Activated B cell treated with CpG ODN at 0.5 μM for 24 hours (primary cell): ENCODE measurements around the gene SELENOF. TPM values are rescaled to one million over a fixed set of nuclear protein-coding genes. Genes with fewer than 3 reads are reported as not detected.

Source experiments
- ATAC-seq: fragments of 200-7000 bp; cut with Tn5 transposase; one replicate; pipeline ENCODE4 v1.10.0; 2021; ENCODE audit warnings: low read depth, mild to moderate bottlenecking, moderate library complexity
- CTCF ChIA-PET: fragments of 350-600 bp; sonication (Branson Sonifier 250); formaldehyde crosslinking; loops from one replicate; lab custom pipeline; 2021; ENCODE audit warnings: antibody characterized with exemption; lab: Charles Lee
- POLR2A ChIA-PET: fragments of 350-600 bp; sonication (Branson Sonifier 250); formaldehyde crosslinking; loops from one replicate; lab custom pipeline; 2021; ENCODE audit warnings: antibody characterized with exemption; lab: Charles Lee
- DNase-seq: peaks from one replicate; pipeline ENCODE4 v3.0.0; 2022
- H3K27ac Mint-ChIP-seq: one replicate; pipeline ENCODE4 v1.8.0; 2020; ENCODE audit warnings: mixed read lengths
- H3K27me3 Mint-ChIP-seq: one replicate; pipeline ENCODE4 v1.8.0; 2021; ENCODE audit warnings: mixed read lengths
- H3K36me3 Mint-ChIP-seq: one replicate; pipeline ENCODE4 v1.8.0; 2021; ENCODE audit warnings: low read depth, mixed read lengths
- H3K4me1 Mint-ChIP-seq: one replicate; pipeline ENCODE4 v1.8.0; 2021; ENCODE audit warnings: mixed read lengths
- H3K4me3 Mint-ChIP-seq: one replicate; pipeline ENCODE4 v1.8.0; 2020; ENCODE audit warnings: mild to moderate bottlenecking, mixed read lengths
- H3K9me3 Mint-ChIP-seq: one replicate; pipeline ENCODE4 v1.8.0; 2020; ENCODE audit warnings: mixed read lengths
- intact Hi-C: fragments of 100-400 bp; cut with micrococcal nuclease; formaldehyde crosslinking; loops from one replicate; pipeline ENCODE4 v1.15.1; 2024
- total RNA-seq: library from RNA; stranded (reverse); gene quantifications from 2 replicates; pipeline ENCODE4 v1.2.3, GENCODE V29; 2022
- TF ChIP-seq, protein P1 (sequence below): fragments of 200-600 bp; IDR thresholded peaks from one replicate; pipeline ENCODE4 v1.8.0; 2022; ENCODE audit warnings: antibody characterized with exemption, mild to moderate bottlenecking

Gene SELENOF
- total RNA-seq, 1 donor from 2014 or later = 172 TPM

DNA sequence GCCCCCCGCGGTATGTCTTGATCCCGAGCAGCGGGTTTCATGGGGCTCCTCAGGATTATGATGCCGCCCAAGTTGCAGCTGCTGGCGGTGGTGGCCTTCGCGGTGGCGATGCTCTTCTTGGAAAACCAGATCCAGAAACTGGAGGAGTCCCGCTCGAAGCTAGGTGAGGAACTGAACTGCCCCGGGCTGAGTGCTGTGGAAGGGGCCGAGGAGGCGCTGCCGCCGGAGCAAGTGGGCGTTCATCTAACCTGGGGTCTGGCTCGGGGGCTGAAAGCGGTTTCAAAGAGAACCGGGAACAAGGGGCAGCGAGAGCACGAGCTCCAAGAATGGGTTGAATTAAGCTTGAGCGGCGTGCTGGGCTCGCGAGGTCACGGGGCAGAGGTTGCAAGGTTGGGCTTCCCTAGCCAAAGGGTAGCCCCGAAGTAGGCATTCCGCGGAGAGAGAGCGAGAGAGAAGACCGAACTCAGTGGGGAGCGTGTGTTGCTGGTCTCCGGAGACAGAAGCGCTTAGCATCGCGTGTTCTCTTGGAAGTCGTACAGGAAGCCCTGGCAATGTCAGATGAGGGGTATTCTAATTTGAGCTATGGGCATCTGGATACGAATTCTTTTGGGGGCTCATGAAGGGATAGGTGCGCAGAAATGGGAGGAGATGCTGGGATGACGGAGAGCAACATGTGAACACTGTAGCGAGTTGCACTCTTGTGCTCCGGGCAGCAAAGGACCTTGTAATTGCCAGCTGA lies 1.2 kb upstream of the SELENOF start:
- DNase-seq (peak; percentile 48), ATAC-seq (no peak)
- H3K4me3 Mint-ChIP-seq = no peak overlapping the region
- no peaks in the 10 kb centered on the region for H3K27me3 Mint-ChIP-seq
- POLR2A ChIA-PET = interaction anchor here (0.6 to 3.8 kb wide), 10 partner anchors 47 to 1920 kb away, joined by 3 to 49 read pairs (median 7); partner anchors contain the start of genes LMO4, ODF2L, PKN2 and SH3GLB1
- H3K27ac Mint-ChIP-seq = no peak overlapping the region
- intact Hi-C loops = loop anchor here (1.0 to 5.0 kb wide), 13 partner anchors 15 to 1976 kb away; partner anchors contain the start of genes GTF2B, LMO4, ODF2L and PKN2
- peaks cover 23% of the 10 kb centered on the region for H3K36me3 Mint-ChIP-seq
- CTCF ChIA-PET = interaction anchor here (1.1 to 3.1 kb wide), 3 partner anchors 50 to 169 kb away, joined by 4 to 20 read pairs (median 10); no protein-coding TSS in a partner anchor
- TF ChIP-seq, protein P1, sequence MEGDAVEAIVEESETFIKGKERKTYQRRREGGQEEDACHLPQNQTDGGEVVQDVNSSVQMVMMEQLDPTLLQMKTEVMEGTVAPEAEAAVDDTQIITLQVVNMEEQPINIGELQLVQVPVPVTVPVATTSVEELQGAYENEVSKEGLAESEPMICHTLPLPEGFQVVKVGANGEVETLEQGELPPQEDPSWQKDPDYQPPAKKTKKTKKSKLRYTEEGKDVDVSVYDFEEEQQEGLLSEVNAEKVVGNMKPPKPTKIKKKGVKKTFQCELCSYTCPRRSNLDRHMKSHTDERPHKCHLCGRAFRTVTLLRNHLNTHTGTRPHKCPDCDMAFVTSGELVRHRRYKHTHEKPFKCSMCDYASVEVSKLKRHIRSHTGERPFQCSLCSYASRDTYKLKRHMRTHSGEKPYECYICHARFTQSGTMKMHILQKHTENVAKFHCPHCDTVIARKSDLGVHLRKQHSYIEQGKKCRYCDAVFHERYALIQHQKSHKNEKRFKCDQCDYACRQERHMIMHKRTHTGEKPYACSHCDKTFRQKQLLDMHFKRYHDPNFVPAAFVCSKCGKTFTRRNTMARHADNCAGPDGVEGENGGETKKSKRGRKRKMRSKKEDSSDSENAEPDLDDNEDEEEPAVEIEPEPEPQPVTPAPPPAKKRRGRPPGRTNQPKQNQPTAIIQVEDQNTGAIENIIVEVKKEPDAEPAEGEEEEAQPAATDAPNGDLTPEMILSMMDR = no peak
- peaks cover 33% of the 10 kb centered on the region for H3K4me1 Mint-ChIP-seq
- H3K9me3 Mint-ChIP-seq = no peaks in the 10 kb centered on the region

DNA sequence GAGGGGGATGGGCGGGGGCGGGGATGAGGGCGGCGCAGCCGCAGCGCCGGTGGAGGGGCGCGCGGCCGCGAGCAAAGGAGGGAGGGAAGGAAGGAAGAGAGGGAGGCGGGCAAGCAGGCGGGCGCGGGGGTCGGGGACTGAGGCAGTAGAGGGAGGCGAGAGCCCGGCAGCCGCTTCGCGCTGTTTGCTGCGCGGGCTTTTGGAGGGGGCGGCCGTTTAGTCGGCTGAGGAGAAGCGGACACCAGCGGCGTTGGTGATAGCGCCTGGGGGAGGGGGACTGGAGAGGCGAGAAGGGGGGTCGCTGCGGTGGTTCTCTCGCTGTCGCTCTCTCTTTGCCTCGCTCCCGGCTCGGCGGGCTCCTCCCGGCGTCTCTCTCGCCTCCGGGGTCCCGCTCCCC lies 673 bp upstream of the SELENOF start, which contains the start of gene HS2ST1:
Gene HS2ST1, plus strand, starts transcription at position 35 of the 397 bp plus-strand sequence.
- TF ChIP-seq, protein P1 = no peak
- no peaks in the 10 kb centered on the region for H3K27me3 Mint-ChIP-seq
- CTCF ChIA-PET = interaction anchor here (1.0 to 3.1 kb wide), 3 partner anchors 50 to 169 kb away, joined by 4 to 20 read pairs (median 10); no protein-coding TSS in a partner anchor
- H3K9me3 Mint-ChIP-seq = no peaks in the 10 kb centered on the region
- peaks cover 29% of the 10 kb centered on the region for H3K36me3 Mint-ChIP-seq
- DNase-seq (no peak), ATAC-seq (no peak)
- no peak within 1 kb of the TSS for H3K4me3 Mint-ChIP-seq
- POLR2A ChIA-PET = interaction anchor here (0.6 to 3.8 kb wide), 33 partner anchors 10 to 1769 kb away, joined by 3 to 49 read pairs (median 6); partner anchors contain the start of genes LMO4, ODF2L, PKN2 and SH3GLB1
- peaks cover 39% of the 10 kb centered on the region for H3K4me1 Mint-ChIP-seq
- intact Hi-C loops = loop anchor here (1.0 to 2.0 kb wide), 11 partner anchors 48 to 1976 kb away; partner anchors contain the start of genes GTF2B, LMO4, ODF2L and PKN2
- no peak within 1 kb of the TSS for H3K27ac Mint-ChIP-seq

DNA sequence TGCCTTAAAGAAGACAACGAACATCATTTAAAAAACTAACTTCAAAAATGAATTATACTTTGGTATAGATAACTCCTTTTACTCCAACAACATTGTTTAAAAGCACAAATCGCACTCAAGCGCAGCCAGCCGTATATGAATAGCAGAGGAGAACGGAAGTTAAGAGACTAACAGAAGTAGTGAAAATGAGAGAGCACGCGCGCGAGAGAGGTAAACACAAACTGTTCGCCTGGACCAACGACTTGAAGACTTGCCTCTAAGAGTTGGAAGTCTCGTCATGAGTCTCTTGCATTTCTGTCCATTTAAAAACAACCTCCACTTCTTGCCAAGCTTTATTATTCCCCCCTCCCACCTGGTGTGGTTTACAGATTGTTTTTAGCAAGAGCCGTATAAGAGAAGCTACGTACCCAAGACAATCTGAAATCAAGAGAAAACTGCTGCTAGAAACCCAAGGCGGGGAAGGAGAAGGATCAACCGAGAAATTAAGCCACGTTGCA lies 479 bp downstream of the SELENOF start:
- Mint-ChIP-seq H3K9me3 (no peaks in the 10 kb centered on the region), H3K27ac (no peak overlapping the region), H3K36me3 (peaks cover 37% of the 10 kb centered on the region), H3K4me3 (no peak overlapping the region), H3K4me1 (peaks cover 50% of the 10 kb centered on the region), H3K27me3 (no peaks in the 10 kb centered on the region)
- ATAC-seq (no peak), DNase-seq (no peak)
- intact Hi-C loops = loop anchor here (2.0 kb wide), 1 partner anchor 21 kb away; no protein-coding TSS in a partner anchor
- ChIA-PET POLR2A (interaction anchor here (0.7 to 3.8 kb wide), 22 partner anchors 9 to 1770 kb away, joined by 3 to 49 read pairs (median 6); partner anchors contain the start of genes LMO4, ODF2L, PKN2 and SH3GLB1), CTCF (interaction anchor here (1.1 to 3.1 kb wide), 2 partner anchors 52 to 170 kb away, joined by 4 to 20 read pairs; no protein-coding TSS in a partner anchor)
- TF ChIP-seq, protein P1 = no peak

DNA sequence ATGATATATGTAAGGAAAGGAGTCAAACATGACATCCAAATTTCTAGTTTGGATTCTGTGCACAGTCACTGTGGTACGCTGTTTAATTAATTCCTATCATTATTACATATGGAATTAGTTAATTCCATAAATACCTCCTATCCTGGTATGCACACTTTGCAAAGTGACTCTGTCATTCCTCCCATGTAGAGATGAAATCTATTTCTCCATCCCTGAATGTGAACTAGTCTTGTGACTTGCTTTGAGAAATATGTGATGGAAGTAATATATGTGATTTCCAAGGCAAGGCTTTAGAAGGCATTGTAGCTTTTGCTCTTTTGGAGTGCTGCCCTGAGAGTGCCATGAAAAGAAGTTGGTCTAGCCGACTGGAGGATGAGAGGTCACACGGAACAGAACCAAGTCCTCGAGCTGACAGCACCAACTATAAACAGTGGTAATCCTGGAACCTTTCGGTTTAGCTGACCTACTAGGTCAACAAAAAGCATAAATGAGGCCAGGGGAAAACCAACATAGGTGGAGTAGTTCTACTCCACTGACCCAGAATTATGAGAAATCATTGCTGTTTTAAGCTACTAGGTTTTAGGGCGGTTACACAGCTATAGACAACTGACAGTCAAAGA lies 1.5 kb downstream of the SELENOF start:
- Mint-ChIP-seq H3K9me3 (no peaks in the 10 kb centered on the region), H3K36me3 (peaks cover 46% of the 10 kb centered on the region), H3K27me3 (no peaks in the 10 kb centered on the region), H3K4me3 (no peak overlapping the region), H3K4me1 (peaks cover 57% of the 10 kb centered on the region), H3K27ac (no peak overlapping the region)
- ATAC-seq (no peak), DNase-seq (no peak)
- intact Hi-C loops = loop anchor here (2.0 kb wide), 1 partner anchor 20 kb away; no protein-coding TSS in a partner anchor
- POLR2A ChIA-PET = interaction anchor here (0.8 to 3.8 kb wide), 6 partner anchors 9 to 208 kb away, joined by 4 to 42 read pairs (median 10); partner anchors contain the start of gene SH3GLB1
- TF ChIP-seq, protein P1 = no peak
- CTCF ChIA-PET = interaction anchor here (0.6 to 1.8 kb wide), 6 partner anchors 8 to 172 kb away, joined by 3 to 6 read pairs (median 4); no protein-coding TSS in a partner anchor
